Measurements from ENCODE around the gene SYT7.

- TF ChIP-seq CTCF (IDR thresholded peaks at IDR 0.05) (peak; percentile 92 to 100 (median 95)), POLR2A (IDR thresholded peaks at IDR 0.05) (no peak)
These were observed 64.0 kb downstream of the SYT7 start for GRCh38 chr11:61516675-61517572.

Measured in testis (tissue), 2 donors.